Tibial nerve (tissue), 4 donors: ENCODE data around the gene METTL24. TPM values are rescaled to one million over a fixed set of nuclear protein-coding genes. Genes with fewer than 3 reads are reported as not detected.
"Not testable (repeated sequence)": the region's sequence is repeated elsewhere in the genome, so short reads cannot be mapped to it uniquely, and the experiment has no call there.

Source experiments
- DNase-seq, 2 donors: peaks; one replicate each; pipeline ENCODE4 v3.0.0-alpha.2; 2019; ENCODE audit warnings: low spot score in 2 of 2
- H3K27ac ChIP-seq, 4 donors: fragments of 200-600 bp; sonication (generic) in 3 of 4; one replicate each; pipeline ENCODE4 v1.5.1; 2017 to 2019; ENCODE audit warnings: mild to moderate bottlenecking in 1 of 4
- H3K27me3 ChIP-seq, 2 donors: fragments of 200-600 bp; sonication (generic) in 1 of 2; one replicate each; pipeline versions ENCODE4 v1.5.1 to v1.6.0; 2017 to 2019
- H3K36me3 ChIP-seq, 3 donors: fragments of 200-600 bp; sonication (generic); one replicate each; pipeline ENCODE4 v1.5.1; 2018 to 2019
- H3K4me1 ChIP-seq, 4 donors: fragments of 200-600 bp; sonication (generic) in 3 of 4; one replicate each; pipeline ENCODE4 v1.5.1; 2017 to 2019
- H3K4me3 ChIP-seq, 4 donors: fragments of 200-600 bp; sonication (generic) in 3 of 4; one replicate each; pipeline ENCODE4 v1.5.1; 2017 to 2019; ENCODE audit warnings: mild to moderate bottlenecking in 1 of 4, moderate library complexity in 1 of 4
- H3K9me3 ChIP-seq, 4 donors: fragments of 200-600 bp; sonication (generic) in 3 of 4; one replicate each; pipeline ENCODE4 v1.5.1; 2017 to 2019
- CTCF ChIP-seq, 5 experiments: fragments of 200-600 bp in 3 of 5; fragments of 450-650 bp in 2 of 5; sonication (generic) in 3 of 5; IDR thresholded peaks; one replicate each; pipeline ENCODE4 v1.5.1; 2016 to 2019; ENCODE audit warnings: antibody characterized with exemption in 5 of 5, mild to moderate bottlenecking in 3 of 5, moderate library complexity in 2 of 5
- EP300 ChIP-seq, 2 donors: sonication (generic); formaldehyde crosslinking; IDR thresholded peaks; one replicate each; pipeline ENCODE4 v1.6.1; 2017; ENCODE audit warnings: antibody characterized with exemption in 2 of 2, mild to moderate bottlenecking in 1 of 2
- POLR2A ChIP-seq, 2 donors: fragments of 450-650 bp; IDR thresholded peaks; one replicate each; pipeline ENCODE4 v1.6.1; 2017; ENCODE audit warnings: antibody characterized with exemption in 2 of 2, mild to moderate bottlenecking in 2 of 2, moderate library complexity in 2 of 2
- WGBS, 2 donors: methylation state at CpG; one replicate each; pipeline ENCODE4 v1.1.5; 2018; 5-methylcytosine and 5-hydroxymethylcytosine counted together
- total RNA-seq, 4 donors: library from RNA; depleted of rRNA; stranded (reverse); fragments of >200 nt; gene quantifications; one replicate each; pipeline ENCODE4 v1.1.0, GENCODE V29; 2016

The METTL24 gene
- total RNA-seq, 4 donors from 2014 or later = 0.63 to 2.4 (median 0.93) TPM

- no peak for DNase-seq
- Histone ChIP-seq H3K27me3 (no peaks in the 10 kb centered on the region), H3K4me3 (no peak overlapping the region), H3K9me3 (peaks cover 0 to 6% (median 0%) of the 10 kb centered on the region in 4 donors), H3K27ac (no peak overlapping the region), H3K4me1 (no peaks in the 10 kb centered on the region), H3K36me3 (peaks cover 0 to 16% (median 0%) of the 10 kb centered on the region in 3 donors)
- no peak for TF ChIP-seq CTCF (IDR thresholded peaks at IDR 0.05)
- no peak for TF ChIP-seq EP300 (IDR thresholded peaks at IDR 0.05)
- TF ChIP-seq POLR2A (IDR thresholded peaks at IDR 0.05) = no peak
- WGBS, 2 donors = 86 to 88% methylated on average over 4 of the region's 4 CpGs
Observed at GRCh38 chr6:110250058-110250457, 108.1 kb downstream of the METTL24 start.

DNA sequence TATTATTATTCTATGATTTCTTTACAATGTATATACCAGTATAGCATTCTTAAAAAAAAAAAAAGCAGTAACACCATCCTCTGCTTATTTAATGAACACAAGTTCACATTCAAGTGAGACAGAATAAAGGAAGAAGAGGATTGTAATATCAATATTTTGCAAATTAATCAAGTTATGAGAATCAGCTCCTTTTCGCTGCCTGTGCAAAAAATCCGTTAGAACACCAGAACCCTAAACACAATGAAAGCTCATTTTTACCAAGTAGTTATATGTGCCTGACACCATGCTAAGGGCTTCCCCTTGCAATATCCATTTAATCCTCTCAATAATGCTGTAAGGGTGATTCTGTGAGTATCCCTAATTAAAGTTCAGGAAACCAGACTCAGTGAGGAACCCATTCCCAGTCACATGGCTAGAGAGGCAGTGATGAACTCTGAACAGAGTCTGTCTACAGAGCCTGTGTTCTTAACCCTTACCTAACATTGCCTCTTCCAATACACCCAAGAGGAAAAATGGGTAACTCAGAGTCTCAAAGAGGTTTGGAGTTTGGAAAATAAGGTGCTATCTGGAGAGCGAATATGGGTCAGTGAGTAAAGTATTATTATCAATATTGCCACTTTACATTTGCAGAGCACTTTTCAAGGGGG is 111.1 kb downstream of the METTL24 start:
- Histone ChIP-seq H3K27me3 (no peaks in the 10 kb centered on the region), H3K9me3 (peaks cover 0 to 5% (median 0%) of the 10 kb centered on the region in 4 donors), H3K36me3 (peaks cover 0 to 25% (median 0%) of the 10 kb centered on the region in 3 donors), H3K27ac (no peak overlapping the region), H3K4me3 (no peak overlapping the region), H3K4me1 (no peaks in the 10 kb centered on the region)
- TF ChIP-seq CTCF (IDR thresholded peaks at IDR 0.05) (no peak), EP300 (IDR thresholded peaks at IDR 0.05) (no peak), POLR2A (IDR thresholded peaks at IDR 0.05) (no peak)
- no peak for DNase-seq
- WGBS, 2 donors = 90 to 92% methylated on average over 3 of the region's 3 CpGs

DNA sequence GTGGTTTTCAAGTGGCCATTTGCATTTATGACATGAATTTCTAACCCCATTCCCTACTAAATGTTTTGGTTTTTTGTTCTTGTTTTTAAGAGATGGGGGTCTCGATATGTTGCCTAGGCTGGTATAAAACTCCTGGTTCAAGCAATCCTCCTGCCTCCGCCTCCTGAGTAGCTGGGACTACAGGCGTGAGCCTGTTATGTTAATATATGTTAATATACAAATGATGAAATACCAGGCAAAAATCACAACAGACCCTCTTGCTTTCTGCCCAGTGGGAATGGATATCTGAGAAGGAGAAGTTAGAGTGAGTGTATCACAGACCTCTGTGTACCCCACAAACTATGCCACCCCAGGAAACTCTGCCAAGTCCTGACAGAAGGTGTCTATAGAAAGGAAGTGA is 111.8 kb downstream of the METTL24 start:
- H3K9me3 ChIP-seq = no peaks in the 10 kb centered on the region
- no peak overlapping the region for H3K4me3 ChIP-seq
- H3K27me3 ChIP-seq = no peaks in the 10 kb centered on the region
- no peak overlapping the region for H3K27ac ChIP-seq
- no peaks in the 10 kb centered on the region for H3K4me1 ChIP-seq
- WGBS, 2 donors = 92 to 95% methylated on average over 3 of the region's 3 CpGs
- TF ChIP-seq POLR2A (IDR thresholded peaks at IDR 0.05) (no peak), CTCF (IDR thresholded peaks at IDR 0.05) (no peak), EP300 (IDR thresholded peaks at IDR 0.05) (no peak)
- H3K36me3 ChIP-seq = peaks cover 0 to 25% (median 0%) of the 10 kb centered on the region in 3 donors
- DNase-seq = no peak

- H3K4me1 ChIP-seq, H3K27me3 ChIP-seq, H3K9me3 ChIP-seq, H3K27ac ChIP-seq, DNase-seq, H3K4me3 ChIP-seq: not testable (repeated sequence)
- WGBS, 2 donors = 90 to 93% methylated on average over 3 of the region's 3 CpGs
- peaks cover 0 to 29% (median 0%) of the 10 kb centered on the region in 3 donors for H3K36me3 ChIP-seq
Observed at GRCh38 chr6:110244621-110245020, 113.5 kb downstream of the METTL24 start.

- no peaks in the 10 kb centered on the region for H3K9me3 ChIP-seq
- no peak for DNase-seq
- no peak overlapping the region for H3K4me3 ChIP-seq
- no peak overlapping the region for H3K27ac ChIP-seq
- no peaks in the 10 kb centered on the region for H3K4me1 ChIP-seq
- no peak for TF ChIP-seq POLR2A (IDR thresholded peaks at IDR 0.05)
- TF ChIP-seq EP300 (IDR thresholded peaks at IDR 0.05) = no peak
- TF ChIP-seq CTCF (IDR thresholded peaks at IDR 0.05) = no peak
- H3K36me3 ChIP-seq = peaks cover 0 to 42% (median 0%) of the 10 kb centered on the region in 3 donors
- 95 to 100% methylated on average over 1 of the region's 1 CpG for WGBS, 2 donors
- H3K27me3 ChIP-seq = no peaks in the 10 kb centered on the region
Observed at GRCh38 chr6:110239526-110240274, 118.4 kb downstream of the METTL24 start.

DNA sequence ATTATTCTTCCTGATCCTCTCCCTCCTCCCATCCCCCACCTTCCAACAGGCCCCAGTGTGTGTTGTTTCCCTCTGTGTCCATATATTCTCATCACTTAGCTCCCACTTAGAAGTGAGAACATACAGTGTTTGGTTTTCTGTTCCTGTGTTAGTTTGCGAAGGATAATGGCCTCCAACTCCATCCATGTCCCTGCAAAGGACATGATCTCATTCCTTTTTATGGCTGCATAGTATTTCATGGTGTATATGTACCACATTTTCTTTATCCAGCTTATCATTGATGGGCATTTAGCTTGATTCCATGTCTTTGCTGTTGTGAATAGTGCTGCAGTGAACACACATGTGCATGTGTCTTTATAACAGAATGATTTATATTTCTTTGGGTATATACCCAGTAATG is 122.1 kb downstream of the METTL24 start:
- WGBS, 2 donors = 97% methylated on average over 1 of the region's 1 CpG

More for the DNA sequence above, 122.1 kb downstream of the METTL24 start:
- not testable (repeated sequence) for H3K27me3 ChIP-seq, H3K9me3 ChIP-seq, DNase-seq, H3K27ac ChIP-seq, H3K4me3 ChIP-seq, H3K4me1 ChIP-seq
- H3K36me3 ChIP-seq = peaks cover 0 to 35% (median 0%) of the 10 kb centered on the region in 3 donors
